AG04450 (cell line): ENCODE measurements around the gene COQ10B. TPM values are rescaled to one million over a fixed set of nuclear protein-coding genes. Genes with fewer than 3 reads are reported as not detected.
A peak's percentile ranks its signal among the peaks of the same experiment; 100 is the strongest.

ENCODE experiments used
- CTCF ChIA-PET: fragments of 300-600, 350-600 bp; formaldehyde crosslinking; extraction: SDS; loops from one replicate; lab custom pipeline; 2022; ENCODE audit warnings: antibody characterized with exemption, inconsistent platforms; lab: Charles Lee
- POLR2A ChIA-PET: fragments of 350-600 bp; formaldehyde crosslinking; extraction: SDS; loops from one replicate; lab custom pipeline; 2021; ENCODE audit warnings: antibody characterized with exemption, inconsistent platforms; lab: Yijun Ruan, JAX
- DNase-seq: peaks from one replicate; pipeline ENCODE4 v3.0.0-alpha.2; 2011; ENCODE audit warnings: low read depth, low spot score
- H3K27ac ChIP-seq: one replicate; pipeline ENCODE4 v1.5.1; 2012; ENCODE audit warnings: low read depth, low read length, control low read depth
- H3K27me3 ChIP-seq: one replicate; pipeline ENCODE4 v1.6.0; 2012; ENCODE audit warnings: low read length; ENCODE audit not compliant: control insufficient read depth, insufficient read depth
- H3K4me3 ChIP-seq: 2 replicates; pipeline ENCODE4 v1.5.1; 2011; ENCODE audit warnings: mild to moderate bottlenecking, low read depth, low read length, control low read depth
- H3K9me3 ChIP-seq: 2 replicates; pipeline ENCODE4 v1.5.1; 2012; ENCODE audit warnings: low read length; ENCODE audit not compliant: control insufficient read depth, insufficient read depth
- CTCF ChIP-seq: IDR thresholded peaks from 2 replicates; pipeline ENCODE4 v1.5.1; 2011; ENCODE audit warnings: low read depth, low read length, control low read depth, inconsistent platforms
- polyA minus RNA-seq: library from RNA; depleted of rRNA, polyadenylated mRNA; stranded (reverse); fragments of >200 nt; gene quantifications from 2 replicates; pipeline ENCODE4 v1.2.3, GENCODE V29; 2011; rRNA and poly(A)+ RNA removed
- polyA plus RNA-seq: library from polyadenylated mRNA; depleted of rRNA; stranded (reverse); fragments of >200 nt; gene quantifications from 2 replicates; pipeline ENCODE4 v1.2.3, GENCODE V29; 2011; rRNA removed

Gene COQ10B
- polyA plus RNA-seq (5.8 and 8.8 TPM in 2 replicates), polyA minus RNA-seq (6.4 and 8.8 TPM in 2 replicates)

GRCh38 chr2:197453123-197453913 is at the start of gene COQ10B:
Gene COQ10B (plus strand): TSS chr2:197453552. CDS start chr2:197453561, 9 bp downstream.
- H3K4me3 ChIP-seq, result peak within 1 kb of the TSS; percentile 98
- H3K9me3 ChIP-seq, result peaks cover 4% of the 10 kb centered on the region; the same call in 1 of the 2 replicates
- no peaks in the 10 kb centered on the region for H3K27me3 ChIP-seq
- H3K27ac ChIP-seq, result peak within 1 kb of the TSS; percentile 100
- peak; percentile 29 for TF ChIP-seq CTCF
- DNase-seq, result peak; percentile 100
- POLR2A ChIA-PET, result interaction anchor here (0.6 to 3.2 kb wide), 22 partner anchors 10 to 852 kb away, joined by 3 to 49 read pairs (median 5); partner anchors contain the start of genes HSPD1, HSPE1, MARS2 and MOB4
- CTCF ChIA-PET, result interaction anchor here (0.5 to 1.0 kb wide), 5 partner anchors 11 to 1851 kb away, joined by 3 to 7 read pairs (median 3); partner anchors contain the start of gene SF3B1

GRCh38 chr2:197405582-197405981 is 47.8 kb upstream of the COQ10B start:
- no peak for TF ChIP-seq CTCF
- no peak overlapping the region for H3K27ac ChIP-seq
- no peak overlapping the region for H3K4me3 ChIP-seq
- CTCF ChIA-PET, result no interaction called here
- H3K27me3 ChIP-seq, result no peaks in the 10 kb centered on the region
- H3K9me3 ChIP-seq, result no peaks in the 10 kb centered on the region
- POLR2A ChIA-PET, result interaction anchor here (0.6 kb wide), 1 partner anchor 301 kb away, joined by 3 read pairs; no protein-coding TSS in a partner anchor
- DNase-seq, result no peak

- TF ChIP-seq CTCF, result no peak
- DNase-seq, result no peak
- no peaks in the 10 kb centered on the region for H3K27me3 ChIP-seq
- POLR2A ChIA-PET, result interaction anchor here (0.9 to 1.8 kb wide), 2 partner anchors 11 to 21 kb away, joined by 4 to 5 read pairs; partner anchors contain the start of gene SF3B1
- CTCF ChIA-PET, result no interaction called here
- H3K4me3 ChIP-seq, result no peak overlapping the region
- H3K27ac ChIP-seq, result no peak overlapping the region
- H3K9me3 ChIP-seq, result no peaks in the 10 kb centered on the region
Measured at GRCh38 chr2:197414039-197414438, 39.3 kb upstream of the COQ10B start.

GRCh38 chr2:197414515-197414914 is 38.8 kb upstream of the COQ10B start:
- DNase-seq, result no peak
- ChIA-PET POLR2A (no interaction called here), CTCF (no interaction called here)
- Histone ChIP-seq H3K27ac (no peak overlapping the region), H3K4me3 (no peak overlapping the region), H3K9me3 (no peaks in the 10 kb centered on the region), H3K27me3 (no peaks in the 10 kb centered on the region)
- TF ChIP-seq CTCF, result no peak

GRCh38 chr2:197416268-197416667 is 37.1 kb upstream of the COQ10B start:
- H3K9me3 ChIP-seq, result no peaks in the 10 kb centered on the region
- no peak overlapping the region for H3K27ac ChIP-seq
- no peak for TF ChIP-seq CTCF
- H3K27me3 ChIP-seq, result no peaks in the 10 kb centered on the region
- ChIA-PET CTCF (interaction anchor here (0.9 kb wide), 1 partner anchor 303 kb away, joined by 5 read pairs; no protein-coding TSS in a partner anchor), POLR2A (no interaction called here)
- no peak overlapping the region for H3K4me3 ChIP-seq
- DNase-seq, result no peak
